ENCODE data around the gene CUEDC2.

GRCh38 chr10:102436312-102436711, 3.9 kb upstream of the CUEDC2 start:
- no peak for TF ChIP-seq EZH2phosphoT487 (IDR thresholded peaks at IDR 0.05; ENCODE audit: borderline replicate concordance, low read length)
- TF ChIP-seq CTCF (IDR thresholded peaks at IDR 0.05; ENCODE audit: low read depth, low read length, poor library complexity, severe bottlenecking): no peak

All from DOHH2 (cell line).